ENCODE results near the gene ARHGAP4. TPM values are rescaled to one million over a fixed set of nuclear protein-coding genes. Genes with fewer than 3 reads are reported as not detected.

The ARHGAP4 gene
- total and polyA plus RNA-seq, 4 donors, result 34.2 to 114 (median 80.4) TPM

GRCh38 chrX:153945956-153946943 lies 20.2 kb upstream of the ARHGAP4 start:
- Histone ChIP-seq H3K27me3 (ENCODE audit: control insufficient read depth in 3 of 3, insufficient read depth in 3 of 3, low read length in 2 of 3) (no peaks in the 10 kb centered on the region), H3K27ac (ENCODE audit: low read depth in 1 of 2, low read length in 1 of 2) (no peak overlapping the region), H3K36me3 (ENCODE audit: control insufficient read depth in 4 of 4, insufficient read depth in 4 of 4, low read length in 4 of 4) (peaks cover 3 to 22% (median 10%) of the 10 kb centered on the region in 4 donors), H3K4me1 (ENCODE audit: control insufficient read depth in 5 of 5, insufficient read depth in 5 of 5, low read length in 5 of 5) (peaks cover 0 to 13% (median 6%) of the 10 kb centered on the region in 5 donors), H3K4me3 (no peak overlapping the region), H3K9me3 (ENCODE audit: control insufficient read depth in 4 of 4, insufficient read depth in 3 of 4, low read length in 3 of 4) (peaks cover 0 to 2% (median 0%) of the 10 kb centered on the region in 4 donors), H3K9ac (ENCODE audit: insufficient read depth in 1 of 2, low read length in 2 of 2) (no peak overlapping the region)
- no peak for TF ChIP-seq CTCF (IDR thresholded peaks at IDR 0.05; ENCODE audit: control extremely low read depth, extremely low read depth)
- WGBS, 2 donors, result 78 to 88% methylated on average over 19 to 24 of the region's 24 CpGs
- ATAC-seq (ENCODE audit: insufficient read depth, low FRiP score) (no peak), DNase-seq (no peak)

GRCh38 chrX:153944800-153945150 lies 18.7 kb upstream of the ARHGAP4 start:
- Histone ChIP-seq H3K27ac (ENCODE audit: low read depth in 1 of 2, low read length in 1 of 2) (peak overlapping the region in 1 of 2 donors; percentile 49), H3K27me3 (ENCODE audit: control insufficient read depth in 3 of 3, insufficient read depth in 3 of 3, low read length in 2 of 3) (no peaks in the 10 kb centered on the region), H3K4me3 (no peak overlapping the region), H3K4me1 (ENCODE audit: control insufficient read depth in 5 of 5, insufficient read depth in 5 of 5, low read length in 5 of 5) (peaks cover 0 to 11% (median 5%) of the 10 kb centered on the region in 5 donors), H3K36me3 (ENCODE audit: control insufficient read depth in 4 of 4, insufficient read depth in 4 of 4, low read length in 4 of 4) (peaks cover 3 to 14% (median 4%) of the 10 kb centered on the region in 4 donors), H3K9ac (ENCODE audit: insufficient read depth in 1 of 2, low read length in 2 of 2) (no peak overlapping the region), H3K9me3 (ENCODE audit: control insufficient read depth in 4 of 4, insufficient read depth in 3 of 4, low read length in 3 of 4) (no peaks in the 10 kb centered on the region)
- 39 to 59% methylated on average over 5 to 6 of the region's 6 CpGs for WGBS, 2 donors
- ATAC-seq (ENCODE audit: insufficient read depth, low FRiP score), result no peak
- no peak for DNase-seq
- no peak for TF ChIP-seq CTCF (IDR thresholded peaks at IDR 0.05; ENCODE audit: control extremely low read depth, extremely low read depth)

GRCh38 chrX:153944140-153944799 lies 18.2 kb upstream of the ARHGAP4 start, which contains the start of gene RENBP:
TSS of gene RENBP (minus strand) at chrX:153944643. CDS start at chrX:153944610, 33 bp downstream.
- DNase-seq (no peak), ATAC-seq (ENCODE audit: insufficient read depth, low FRiP score) (no peak)
- H3K9me3 ChIP-seq (ENCODE audit: control insufficient read depth in 4 of 4, insufficient read depth in 3 of 4, low read length in 3 of 4), result no peaks in the 10 kb centered on the region
- WGBS, 2 donors, result 27 to 33% methylated on average over 15 to 31 of the region's 31 CpGs
- no peaks in the 10 kb centered on the region for H3K27me3 ChIP-seq (ENCODE audit: control insufficient read depth in 3 of 3, insufficient read depth in 3 of 3, low read length in 2 of 3)
- H3K36me3 ChIP-seq (ENCODE audit: control insufficient read depth in 4 of 4, insufficient read depth in 4 of 4, low read length in 4 of 4), result peaks cover 0 to 10% (median 2%) of the 10 kb centered on the region in 4 donors
- H3K4me1 ChIP-seq (ENCODE audit: control insufficient read depth in 5 of 5, insufficient read depth in 5 of 5, low read length in 5 of 5), result peaks cover 0 to 6% (median 3%) of the 10 kb centered on the region in 5 donors
- no peak within 1 kb of the TSS for H3K9ac ChIP-seq (ENCODE audit: insufficient read depth in 1 of 2, low read length in 2 of 2)
- no peak for TF ChIP-seq CTCF (IDR thresholded peaks at IDR 0.05; ENCODE audit: control extremely low read depth, extremely low read depth)
- H3K4me3 ChIP-seq, result peak within 1 kb of the TSS; percentile 44
- H3K27ac ChIP-seq (ENCODE audit: low read depth in 1 of 2, low read length in 1 of 2), result peak within 1 kb of the TSS; percentile 43 to 49

All from lung (tissue), 12 donors.